ENCODE measurements around the gene ETV5. TPM values are rescaled to one million over a fixed set of nuclear protein-coding genes. Genes with fewer than 3 reads are reported as not detected.
"Not testable (repeated sequence)": the region's sequence is repeated elsewhere in the genome, so short reads cannot be mapped to it uniquely, and the experiment has no call there.

Gene ETV5
- total RNA-seq, 4 donors from 2014 or later = 9.8 to 18.3 (median 12.2) TPM

DNA sequence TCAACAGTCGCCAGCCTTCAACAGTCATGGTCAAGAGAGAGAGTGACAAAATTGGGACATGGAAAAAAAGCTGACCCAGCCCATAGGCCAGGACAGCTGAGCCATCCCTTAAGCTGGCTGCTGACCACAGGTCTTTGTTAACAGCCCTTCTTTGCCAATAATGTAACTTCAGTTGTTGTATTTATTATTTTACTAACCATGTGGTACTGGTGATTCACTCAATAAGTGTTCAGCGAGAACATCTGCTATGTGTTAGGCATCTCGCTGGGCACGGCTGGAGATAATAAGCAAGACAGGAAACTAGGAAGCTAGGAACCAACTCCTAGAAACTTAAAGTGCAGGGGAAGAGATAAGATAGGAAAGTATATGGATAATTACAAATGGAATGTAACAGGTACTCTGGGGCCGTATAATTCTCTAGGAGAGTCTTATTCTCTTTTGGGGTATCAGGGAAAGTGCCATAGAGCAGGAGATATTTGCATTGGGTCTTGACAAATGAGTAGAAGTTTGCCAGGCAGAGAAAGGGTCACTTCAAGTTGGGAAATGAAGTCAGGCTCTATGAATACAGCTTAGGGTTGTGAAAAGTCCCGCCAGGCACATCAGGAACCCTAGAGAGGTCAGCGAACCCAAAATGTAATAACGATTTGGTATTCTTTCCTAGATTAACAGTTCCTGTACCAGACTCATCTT, 87.1 kb downstream of the ETV5 start:
- TF ChIP-seq CTCF (IDR thresholded peaks at IDR 0.05) = no peak
- peak in 1 of 2 donors; percentile 7 for TF ChIP-seq EP300 (IDR thresholded peaks at IDR 0.05)
- Histone ChIP-seq H3K36me3 (no peaks in the 10 kb centered on the region), H3K4me3 (no peak overlapping the region), H3K9me3 (no peaks in the 10 kb centered on the region), H3K27me3 (no peaks in the 10 kb centered on the region), H3K27ac (no peak overlapping the region), H3K4me1 (peaks cover 0 to 15% (median 0%) of the 10 kb centered on the region in 4 donors)
- 74 to 81% methylated on average over 8 of the region's 8 CpGs for WGBS, 2 donors
- DNase-seq (ENCODE audit: low spot score in 2 of 2) = no peak

GRCh38 chr3:186021250-186021649, 87.6 kb downstream of the ETV5 start:
- H3K36me3 ChIP-seq; DNase-seq (ENCODE audit: low spot score in 2 of 2); H3K9me3 ChIP-seq; H3K27me3 ChIP-seq; H3K4me3 ChIP-seq; H3K27ac ChIP-seq: not testable (repeated sequence)
- WGBS, 2 donors = 88 to 94% methylated on average over 6 of the region's 6 CpGs
- peaks cover 0 to 15% (median 0%) of the 10 kb centered on the region in 4 donors for H3K4me1 ChIP-seq

DNA sequence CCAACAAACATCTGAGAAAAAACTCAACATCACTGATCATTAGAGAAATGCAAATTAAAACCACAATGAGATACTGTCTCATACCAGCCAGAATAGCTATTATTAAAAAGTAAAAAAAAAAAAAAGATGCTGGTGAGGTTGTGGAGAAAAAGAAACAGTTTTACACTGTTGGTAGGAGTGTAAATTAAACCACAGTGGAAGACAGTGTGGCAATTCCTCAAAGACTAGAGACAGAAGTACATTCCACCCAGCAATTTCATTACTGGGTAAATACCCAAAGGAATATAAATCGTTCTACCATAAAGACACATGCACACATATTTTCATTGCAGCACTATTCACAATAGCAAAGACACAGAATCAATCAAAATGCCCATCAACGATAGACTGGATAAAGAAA, 89.6 kb downstream of the ETV5 start:
- DNase-seq (ENCODE audit: low spot score in 2 of 2) = not testable (repeated sequence)
- WGBS, 2 donors = 77 to 87% methylated on average over 2 of the region's 2 CpGs

DNA sequence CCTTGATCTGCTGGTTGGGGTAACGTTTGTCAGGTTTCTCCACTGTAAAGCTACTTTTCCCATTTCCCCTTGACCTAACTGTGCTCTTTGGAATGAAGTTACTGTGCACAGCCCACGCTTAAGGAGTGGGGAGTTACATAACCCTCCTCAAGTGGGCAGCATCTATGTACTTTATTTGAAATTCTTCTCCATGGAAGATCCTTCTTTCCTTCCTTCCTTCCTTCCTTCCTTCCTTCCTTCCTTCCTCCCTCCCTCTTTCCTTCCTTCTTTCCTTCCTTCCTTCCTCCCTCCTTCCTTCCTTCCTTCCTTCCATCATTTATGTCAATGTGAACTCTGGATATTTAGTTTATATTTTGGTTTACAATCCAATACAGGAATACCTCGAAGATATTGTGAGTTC, 94.0 kb downstream of the ETV5 start:
- no peak overlapping the region for H3K27ac ChIP-seq
- TF ChIP-seq POLR2A (IDR thresholded peaks at IDR 0.05) = no peak
- TF ChIP-seq CTCF (IDR thresholded peaks at IDR 0.05) = no peak
- TF ChIP-seq EP300 (IDR thresholded peaks at IDR 0.05) = no peak
- no peak overlapping the region for H3K4me3 ChIP-seq
- no peaks in the 10 kb centered on the region for H3K36me3 ChIP-seq
- WGBS, 2 donors = 72 to 73% methylated on average over 3 of the region's 3 CpGs
- peaks cover 0 to 7% (median 0%) of the 10 kb centered on the region in 4 donors for H3K9me3 ChIP-seq
- H3K4me1 ChIP-seq = no peaks in the 10 kb centered on the region
- no peak for DNase-seq (ENCODE audit: low spot score in 2 of 2)
- H3K27me3 ChIP-seq = no peaks in the 10 kb centered on the region

More for the DNA sequence above, 89.6 kb downstream of the ETV5 start:
- not testable (repeated sequence) for H3K36me3 ChIP-seq, H3K9me3 ChIP-seq, H3K4me1 ChIP-seq, H3K27ac ChIP-seq, H3K27me3 ChIP-seq, H3K4me3 ChIP-seq

GRCh38 chr3:186013312-186013711, 95.6 kb downstream of the ETV5 start:
- DNase-seq (ENCODE audit: low spot score in 2 of 2) = no peak
- Histone ChIP-seq H3K27me3 (no peaks in the 10 kb centered on the region), H3K4me1 (no peaks in the 10 kb centered on the region), H3K27ac (no peak overlapping the region), H3K36me3 (no peaks in the 10 kb centered on the region), H3K4me3 (no peak overlapping the region), H3K9me3 (peaks cover 0 to 7% (median 0%) of the 10 kb centered on the region in 4 donors)
- TF ChIP-seq EP300 (IDR thresholded peaks at IDR 0.05) = no peak
- no peak for TF ChIP-seq CTCF (IDR thresholded peaks at IDR 0.05)
- no peak for TF ChIP-seq POLR2A (IDR thresholded peaks at IDR 0.05)
- WGBS, 2 donors = 53 to 62% methylated on average over 7 of the region's 7 CpGs

GRCh38 chr3:186012137-186012536, 96.8 kb downstream of the ETV5 start:
- no peak for DNase-seq (ENCODE audit: low spot score in 2 of 2)
- Histone ChIP-seq H3K27me3 (no peaks in the 10 kb centered on the region), H3K4me1 (no peaks in the 10 kb centered on the region), H3K4me3 (no peak overlapping the region), H3K9me3 (peaks cover 0 to 7% (median 0%) of the 10 kb centered on the region in 4 donors), H3K27ac (no peak overlapping the region), H3K36me3 (no peaks in the 10 kb centered on the region)
- 67 to 82% methylated on average over 4 of the region's 4 CpGs for WGBS, 2 donors
- TF ChIP-seq CTCF (IDR thresholded peaks at IDR 0.05) (no peak), EP300 (IDR thresholded peaks at IDR 0.05) (no peak), POLR2A (IDR thresholded peaks at IDR 0.05) (no peak)

All from tibial nerve (tissue), 4 donors.